IMR-90 (cell line): Measurements from ENCODE around the gene CAMSAP3. TPM values are rescaled to one million over a fixed set of nuclear protein-coding genes. Genes with fewer than 3 reads are reported as not detected.
A peak's percentile ranks its signal among the peaks of the same experiment; 100 is the strongest.

ENCODE experiments used
- ATAC-seq: fragments of 200-7000 bp; cut with Tn5 transposase; 2 replicates; pipeline ENCODE4 v1.9.1; 2020; ENCODE audit warnings: low read depth, mild to moderate bottlenecking, moderate library complexity
- BruUV-seq: library from RNA; stranded (reverse); fragments of 400-500 nt; replicated peaks from 2 replicates; lab custom pipeline; 2021; lab: Mats Ljungman, UMichigan
- CTCF ChIA-PET: fragments of 300-600 bp; formaldehyde crosslinking; extraction: SDS; loops from one replicate; lab custom pipeline; 2021; ENCODE audit warnings: antibody characterized with exemption; lab: Yijun Ruan, JAX
- POLR2A ChIA-PET: fragments of 300-600 bp; sonication (Branson Sonifier 250); formaldehyde crosslinking; loops from one replicate; lab custom pipeline; 2022; ENCODE audit warnings: antibody characterized with exemption; ENCODE audit not compliant: unreplicated experiment; lab: Charles Lee
- DNase-seq: peaks from one replicate; pipeline ENCODE4 v3.0.0; 2013
- H2AFZ ChIP-seq: replicated peaks from 2 replicates; pipeline ENCODE3; 2013; ENCODE audit warnings: low read length, mild to moderate bottlenecking; ENCODE audit not compliant: poor library complexity
- H2AK5ac ChIP-seq: 2 replicates; pipeline ENCODE4 v1.6.1; 2013; ENCODE audit warnings: low read depth, low read length, inconsistent platforms
- H2AK9ac ChIP-seq: replicated peaks from 2 replicates; pipeline ENCODE3; 2013; ENCODE audit warnings: mild to moderate bottlenecking, low read depth, low read length, moderate library complexity; ENCODE audit not compliant: poor library complexity
- H2BK120ac ChIP-seq: 2 replicates; pipeline ENCODE4 v1.6.1; 2013; ENCODE audit warnings: low read depth, low read length, inconsistent platforms
- H2BK15ac ChIP-seq: 3 replicates; pipeline ENCODE4 v1.6.1; 2013; ENCODE audit warnings: low read depth, low read length, inconsistent platforms
- H2BK20ac ChIP-seq: 2 replicates; pipeline ENCODE4 v1.6.1; 2013; ENCODE audit warnings: low read depth, mild to moderate bottlenecking, inconsistent platforms, low read length, moderate library complexity
- H2BK5ac ChIP-seq: 2 replicates; pipeline ENCODE4 v1.6.1; 2013; ENCODE audit warnings: mild to moderate bottlenecking, low read depth, low read length, inconsistent platforms; ENCODE audit not compliant: poor library complexity, severe bottlenecking
- H3K14ac ChIP-seq: replicated peaks from 2 replicates; pipeline ENCODE4 v1.6.1; 2013; ENCODE audit warnings: low read depth, low read length, inconsistent platforms
- H3K18ac ChIP-seq: 2 replicates; pipeline ENCODE4 v1.6.1; 2013; ENCODE audit warnings: low read depth, low read length, control low read depth
- H3K23ac ChIP-seq: 2 replicates; pipeline ENCODE4 v1.6.1; 2013; ENCODE audit warnings: low read depth, low read length, inconsistent platforms
- H3K27ac ChIP-seq: 2 replicates; pipeline ENCODE4 v1.5.1; 2013; ENCODE audit warnings: mild to moderate bottlenecking, control low read depth, low read length; ENCODE audit not compliant: insufficient read depth
- H3K27me3 ChIP-seq: 2 replicates; pipeline ENCODE4 v1.6.1; 2013; ENCODE audit warnings: low read length; ENCODE audit not compliant: control insufficient read depth, insufficient read depth
- H3K36me3 ChIP-seq: 2 replicates; pipeline ENCODE4 v1.6.1; 2013; ENCODE audit warnings: low read length, mixed read lengths; ENCODE audit not compliant: control insufficient read depth, insufficient read depth
- H3K4ac ChIP-seq: 2 replicates; pipeline ENCODE4 v1.6.1; 2013; ENCODE audit warnings: low read depth, low read length, inconsistent platforms
- H3K4me1 ChIP-seq: 2 replicates; pipeline ENCODE4 v1.6.1; 2013; ENCODE audit warnings: low read length, mixed read lengths; ENCODE audit not compliant: control insufficient read depth, insufficient read depth
- H3K4me2 ChIP-seq: 2 replicates; pipeline ENCODE4 v1.6.1; 2013; ENCODE audit warnings: low read depth, mild to moderate bottlenecking, control low read depth, low read length, moderate library complexity
- H3K4me3 ChIP-seq: 2 replicates; pipeline ENCODE4 v1.5.1; 2013; ENCODE audit warnings: low read depth, mild to moderate bottlenecking, control low read depth, low read length, moderate library complexity; ENCODE audit not compliant: insufficient read depth
- H3K56ac ChIP-seq: 2 replicates; pipeline ENCODE4 v1.6.1; 2013; ENCODE audit warnings: low read length, inconsistent platforms; ENCODE audit not compliant: insufficient read depth; ENCODE audit errors: extremely low read depth
- H3K79me1 ChIP-seq, 2 experiments: 2 replicates each; pipeline ENCODE4 v1.6.1; 2013; ENCODE audit warnings: low read length in 2 of 2, inconsistent platforms in 1 of 2, low read depth in 1 of 2
- H3K9ac ChIP-seq: 2 replicates; pipeline ENCODE4 v1.6.1; 2013; ENCODE audit warnings: low read depth, low read length, control low read depth
- H3K9me1 ChIP-seq: 2 replicates; pipeline ENCODE4 v1.6.1; 2013; ENCODE audit warnings: low read length, inconsistent platforms; ENCODE audit not compliant: insufficient read depth
- H3K9me3 ChIP-seq: 2 replicates; pipeline ENCODE4 v1.6.1; 2013; ENCODE audit warnings: low read length; ENCODE audit not compliant: control insufficient read depth, insufficient read depth
- H4K20me1 ChIP-seq: 2 replicates; pipeline ENCODE4 v1.6.1; 2013; ENCODE audit warnings: low read length, inconsistent platforms; ENCODE audit not compliant: insufficient read depth
- H4K5ac ChIP-seq: 2 replicates; pipeline ENCODE4 v1.6.1; 2013; ENCODE audit warnings: mild to moderate bottlenecking, low read depth, low read length, control low read depth
- H4K8ac ChIP-seq, 2 experiments: 2 replicates each; pipeline ENCODE4 v1.6.1; 2013; ENCODE audit warnings: low read depth in 2 of 2, low read length in 2 of 2, control low read depth in 1 of 2, inconsistent platforms in 1 of 2
- H4K91ac ChIP-seq: 2 replicates; pipeline ENCODE4 v1.6.1; 2013; ENCODE audit warnings: low read depth, low read length, inconsistent platforms; ENCODE audit not compliant: insufficient read depth
- BHLHE40 ChIP-seq: fragments of 150-350 bp; IDR thresholded peaks from 2 replicates; pipeline ENCODE4 v1.6.1; 2016; ENCODE audit warnings: mild to moderate bottlenecking, low read depth, low read length
- CEBPB ChIP-seq: IDR thresholded peaks from 2 replicates; pipeline ENCODE4 v1.6.1; 2012; ENCODE audit warnings: low read depth, low read length, improper control_type of control experiment
- CHD1 ChIP-seq: IDR thresholded peaks from 2 replicates; pipeline ENCODE4 v1.6.1; 2012; ENCODE audit warnings: low read depth, low read length, improper control_type of control experiment
- ELK1 ChIP-seq: fragments of 150-350 bp; IDR thresholded peaks from 2 replicates; pipeline ENCODE4 v1.6.1; 2016; ENCODE audit warnings: low read depth, mild to moderate bottlenecking, low read length, moderate library complexity, borderline replicate concordance
- FOS ChIP-seq: fragments of 150-350 bp; IDR thresholded peaks from 2 replicates; pipeline ENCODE4 v1.6.1; 2016; ENCODE audit warnings: low read depth, low read length
- MAFK ChIP-seq: IDR thresholded peaks from 2 replicates; pipeline ENCODE4 v1.6.1; 2012; ENCODE audit warnings: low read depth, low read length, improper control_type of control experiment
- MAZ ChIP-seq: IDR thresholded peaks from 2 replicates; pipeline ENCODE4 v1.6.1; 2012; ENCODE audit warnings: low read depth, mild to moderate bottlenecking, low read length, improper control_type of control experiment, moderate library complexity, borderline replicate concordance
- MXI1 ChIP-seq: IDR thresholded peaks from 2 replicates; pipeline ENCODE4 v1.6.1; 2012; ENCODE audit warnings: low read depth, mild to moderate bottlenecking, low read length, moderate library complexity, borderline replicate concordance
- NFE2L2 ChIP-seq: fragments of 150-350 bp; IDR thresholded peaks from 2 replicates; pipeline ENCODE4 v1.6.1; 2016; ENCODE audit warnings: low read depth, mild to moderate bottlenecking, low read length
- POLR2A ChIP-seq: IDR thresholded peaks from 2 replicates; pipeline ENCODE4 v1.6.1; 2012; ENCODE audit warnings: mild to moderate bottlenecking, low read depth, low read length
- RAD21 ChIP-seq: IDR thresholded peaks from 2 replicates; pipeline ENCODE4 v1.6.1; 2012; ENCODE audit warnings: low read length, improper control_type of control experiment
- RCOR1 ChIP-seq: IDR thresholded peaks from 2 replicates; pipeline ENCODE4 v1.6.1; 2012; ENCODE audit warnings: mild to moderate bottlenecking, low read length, improper control_type of control experiment; ENCODE audit not compliant: insufficient replicate concordance
- RFX5 ChIP-seq: IDR thresholded peaks from 2 replicates; pipeline ENCODE4 v1.8.0; 2012; ENCODE audit warnings: low read depth, mild to moderate bottlenecking, low read length, moderate library complexity
- SMC3 ChIP-seq: fragments of 150-350 bp; IDR thresholded peaks from 2 replicates; pipeline ENCODE4 v1.6.1; 2016; ENCODE audit warnings: low read depth, mild to moderate bottlenecking, antibody characterized with exemption, low read length, moderate library complexity
- USF2 ChIP-seq: fragments of 150-350 bp; IDR thresholded peaks from 2 replicates; pipeline ENCODE4 v1.6.1; 2017; ENCODE audit warnings: mild to moderate bottlenecking, antibody characterized with exemption, low read length, low read depth
- WGBS, 2 experiments: methylation state at CpG; one replicate each; pipeline versions ENCODE4 v1.1.5 to v1.1.7; 2013; ENCODE audit warnings: missing lambda C conversion rate in 2 of 2; ENCODE audit not compliant: insufficient read length in 1 of 2; ENCODE audit errors: extremely low coverage in 2 of 2; 5-methylcytosine and 5-hydroxymethylcytosine counted together
- dilution Hi-C: fragments of 300-500 bp; cut with HindIII; formaldehyde crosslinking; loops from one replicate; pipeline ENCODE4 v1.14.3; 2018; ENCODE audit warnings: low sequenced_read_pairs; ENCODE audit not compliant: unreplicated experiment
- in situ Hi-C: fragments of 300-500 bp; cut with MboI; formaldehyde crosslinking; loops from 3 replicates; pipeline ENCODE4 v1.14.3; 2019; ENCODE audit warnings: low sequenced_read_pairs, inconsistent platforms, mixed read lengths
- intact Hi-C: fragments of 100-400 bp; cut with micrococcal nuclease; formaldehyde crosslinking; loops from 2 replicates; pipeline ENCODE4 v1.10.0; 2022
- polyA plus RNA-seq, 3 experiments: library from polyadenylated mRNA; depleted of rRNA; stranded (reverse); fragments of >200 nt; gene quantifications; 2 replicates each; pipeline ENCODE4 v1.2.3, GENCODE V29; 2012; ENCODE audit warnings: low replicate concordance in 1 of 3
- total RNA-seq: library from RNA; depleted of rRNA; stranded (reverse); fragments of >200 nt; gene quantifications from 2 replicates; pipeline ENCODE4 v1.2.3, GENCODE V29; 2012

Gene CAMSAP3
- total and polyA plus RNA-seq, 2 of the 4 experiments (the other 2 are of a cell fraction), result not detected

GRCh38 chr19:7629347-7630054, 33.8 kb downstream of the CAMSAP3 start, which contains the start of the genes PET100 and XAB2 (continued):
- TF ChIP-seq POLR2A, result peak; percentile 89
- no peak for TF ChIP-seq BHLHE40
- TF ChIP-seq MXI1, result 0 out of 2 replicates have a peak, but pooled peaks have one; percentile 48

- peaks cover 7% of the 10 kb centered on the region for H3K36me3 ChIP-seq
- H3K14ac ChIP-seq, result no peak overlapping the region
- no peak overlapping the region for H4K8ac ChIP-seq
- H3K23ac ChIP-seq, result no peak overlapping the region
- H3K4me3 ChIP-seq, result no peak overlapping the region
- H3K9me1 ChIP-seq, result peaks cover 7% of the 10 kb centered on the region; the same call in 1 of the 2 replicates
- H3K4me2 ChIP-seq, result no peak overlapping the region
- H2AK5ac ChIP-seq, result no peak overlapping the region
- no peak overlapping the region for H2BK20ac ChIP-seq
- H3K9ac ChIP-seq, result no peak overlapping the region
- intact Hi-C loops (no loop called here), dilution Hi-C loops (no loop called here), in situ Hi-C loops (no loop called here)
- no peak overlapping the region for H3K27ac ChIP-seq
- H3K56ac ChIP-seq, result no peak overlapping the region
- H4K91ac ChIP-seq, result no peak overlapping the region
- no peak overlapping the region for H3K18ac ChIP-seq
- ChIA-PET CTCF (no interaction called here), POLR2A (no interaction called here)
- H3K27me3 ChIP-seq, result peaks cover 10% of the 10 kb centered on the region; the same call in 1 of the 2 replicates
- BruUV-seq, result no TSS peak
- no peak overlapping the region for H2BK120ac ChIP-seq
- no peak overlapping the region for H2BK5ac ChIP-seq
- H4K5ac ChIP-seq, result no peak overlapping the region
- no CpG with 5 or more reads among the region's 12 CpGs for WGBS, 2 experiments
- peaks cover 0 to 42% of the 10 kb centered on the region in 2 experiments; a peak in 3 of 4 replicates for H3K79me1 ChIP-seq
- H2BK15ac ChIP-seq, result no peak overlapping the region
- H2AFZ ChIP-seq, result no peak overlapping the region
- no peak for ATAC-seq
- H3K9me3 ChIP-seq, result no peaks in the 10 kb centered on the region
- no peak overlapping the region for H3K4ac ChIP-seq
- H4K20me1 ChIP-seq, result peaks cover 2% of the 10 kb centered on the region; the same call in 1 of the 2 replicates
- H3K4me1 ChIP-seq, result peaks cover 8% of the 10 kb centered on the region; the same call in 1 of the 2 replicates
- no peak overlapping the region for H2AK9ac ChIP-seq
- no peak for DNase-seq
- no peak for TF ChIP-seq CHD1
- no peak for TF ChIP-seq CEBPB
- no peak for TF ChIP-seq NFE2L2
- no peak for TF ChIP-seq ELK1
- TF ChIP-seq RCOR1, result no peak
- no peak for TF ChIP-seq MAZ
- TF ChIP-seq RAD21, result no peak
- no peak for TF ChIP-seq MXI1
- no peak for TF ChIP-seq MAFK
- no peak for TF ChIP-seq POLR2A
- TF ChIP-seq RFX5, result no peak
- no peak for TF ChIP-seq FOS
- TF ChIP-seq USF2, result no peak
- no peak for TF ChIP-seq SMC3
Measured at GRCh38 chr19:7631577-7631976, 35.9 kb downstream of the CAMSAP3 start.
